Fibroblast of lung (primary cell): ENCODE measurements around the gene C8B. TPM values are rescaled to one million over a fixed set of nuclear protein-coding genes. Genes with fewer than 3 reads are reported as not detected.
A peak's percentile ranks its signal among the peaks of the same experiment; 100 is the strongest.

Experiments
- DNase-seq, 2 donors: peaks; one replicate each; pipeline versions ENCODE4 v3.0.0 to v3.0.0-alpha.2; 2010; ENCODE audit warnings: low read depth in 2 of 2
- H2AFZ ChIP-seq: 2 replicates; pipeline ENCODE4 v1.5.1; 2012; ENCODE audit warnings: low read length, control low read depth, inconsistent platforms
- H3K27ac ChIP-seq: 2 replicates; pipeline ENCODE4 v1.5.1; 2011; ENCODE audit warnings: low read length, control low read depth; ENCODE audit not compliant: insufficient read depth
- H3K27me3 ChIP-seq: 2 replicates; pipeline ENCODE4 v1.5.1; 2011; ENCODE audit warnings: mild to moderate bottlenecking, low read length; ENCODE audit not compliant: control insufficient read depth, insufficient read depth
- H3K36me3 ChIP-seq: 2 replicates; pipeline ENCODE4 v1.5.1; 2011; ENCODE audit warnings: low read length; ENCODE audit not compliant: control insufficient read depth, insufficient read depth
- H3K4me1 ChIP-seq: 2 replicates; pipeline ENCODE4 v1.5.1; 2011; ENCODE audit warnings: low read length; ENCODE audit not compliant: control insufficient read depth, insufficient read depth; ENCODE audit errors: extremely low read depth
- H3K4me2 ChIP-seq: 2 replicates; pipeline ENCODE4 v1.5.1; 2011; ENCODE audit warnings: low read length, control low read depth; ENCODE audit not compliant: insufficient read depth; ENCODE audit errors: extremely low read depth
- H3K4me3 ChIP-seq, 4 experiments: fragments of 200-600 bp in 1 of 4; sonication (generic) in 1 of 4; replicated peaks in 1 of 4; 2 replicates each; pipeline ENCODE4 v1.5.1; 2011 to 2016; ENCODE audit warnings: low read length in 4 of 4, low read depth in 3 of 4, mild to moderate bottlenecking in 3 of 4, control low read depth in 2 of 4, inconsistent platforms in 1 of 4, mixed read lengths in 1 of 4; ENCODE audit not compliant: insufficient read depth in 1 of 4; ENCODE audit errors: control extremely low read depth in 1 of 4
- H3K79me2 ChIP-seq: 2 replicates; pipeline ENCODE4 v1.5.1; 2012; ENCODE audit warnings: mild to moderate bottlenecking, low read length, inconsistent platforms; ENCODE audit not compliant: control insufficient read depth, insufficient read depth
- H3K9ac ChIP-seq: 2 replicates; pipeline ENCODE4 v1.5.1; 2011; ENCODE audit warnings: mild to moderate bottlenecking, low read length, control low read depth; ENCODE audit not compliant: insufficient read depth
- H3K9me3 ChIP-seq: 2 replicates; pipeline ENCODE4 v1.5.1; 2012; ENCODE audit warnings: low read depth, low read length; ENCODE audit not compliant: control insufficient read depth, insufficient read depth
- H4K20me1 ChIP-seq: 2 replicates; pipeline ENCODE4 v1.5.1; 2011; ENCODE audit warnings: low read length; ENCODE audit not compliant: control insufficient read depth, insufficient read depth; ENCODE audit errors: extremely low read depth
- EZH2 ChIP-seq: IDR thresholded peaks from 2 replicates; pipeline ENCODE4 v1.5.1; 2012; ENCODE audit warnings: low read length, control low read depth, mild to moderate bottlenecking; ENCODE audit errors: missing control alignments
- polyA plus RNA-seq, 2 donors: library from polyadenylated mRNA; depleted of rRNA in 1 of 2; stranded (reverse) in 1 of 2; unstranded in 1 of 2; fragments of >200 nt; gene quantifications; 2 replicates each; pipeline ENCODE4 v1.2.1, GENCODE V29; 2011 to 2012; ENCODE audit warnings: missing spikeins in 1 of 2
- total RNA-seq: library from RNA; depleted of rRNA; stranded (reverse); fragments of >200 nt; gene quantifications from 2 replicates; pipeline ENCODE4 v1.2.1, GENCODE V29; 2014
- TF ChIP-seq, protein P1 (sequence below), 2 donors: IDR thresholded peaks in 1 of 2; conservative IDR thresholded peaks in 1 of 2; 1 replicate in 1 of 2; 2 replicates in 1 of 2; pipeline ENCODE4 v1.5.1; 2011 to 2012; ENCODE audit warnings: low read length in 2 of 2, control low read depth in 1 of 2, inconsistent platforms in 1 of 2, low read depth in 1 of 2, mild to moderate bottlenecking in 1 of 2

Gene C8B
- total and polyA plus RNA-seq, 2 donors (not counting 1 experiment from before 2014, with no cell fraction given), result not detected

DNA sequence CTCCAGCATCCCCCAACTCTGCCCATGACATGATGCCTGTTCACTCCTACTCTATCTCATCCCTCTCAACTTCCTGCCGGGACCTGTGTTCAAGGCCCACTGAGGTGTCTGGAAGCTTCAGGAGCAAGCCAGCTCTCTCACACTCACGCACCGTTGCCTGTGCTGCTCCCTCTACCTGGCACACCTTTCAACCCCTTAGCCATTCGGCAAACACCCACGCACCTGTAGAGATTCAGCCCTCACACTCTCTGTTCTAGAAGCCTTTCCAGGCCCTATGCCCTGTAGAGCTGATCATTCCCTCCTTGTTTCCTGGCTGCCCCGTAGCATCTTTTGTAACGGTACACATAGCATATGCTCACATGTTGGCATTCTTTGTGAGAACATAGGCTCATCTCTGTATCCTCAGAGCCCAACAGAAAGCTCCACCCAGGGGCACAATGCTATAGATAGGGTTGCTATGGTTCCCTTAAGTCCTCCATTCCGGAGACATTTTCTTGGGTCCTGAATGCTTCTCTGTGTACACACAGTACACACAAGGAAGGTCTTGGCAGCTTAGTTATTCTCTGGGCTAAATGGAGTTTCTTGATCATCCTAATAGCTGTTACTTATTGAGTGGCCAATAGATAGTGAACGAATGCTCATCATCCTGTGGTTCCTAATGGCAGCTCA, 1.3 kb downstream of the C8B start:
- no peaks in the 10 kb centered on the region for H3K27me3 ChIP-seq
- H3K4me2 ChIP-seq, result no peak overlapping the region
- no peak for DNase-seq
- H3K9ac ChIP-seq, result no peak overlapping the region
- no peaks in the 10 kb centered on the region for H3K9me3 ChIP-seq
- no peak overlapping the region for H3K27ac ChIP-seq
- H4K20me1 ChIP-seq, result no peaks in the 10 kb centered on the region
- H3K79me2 ChIP-seq, result no peaks in the 10 kb centered on the region
- H2AFZ ChIP-seq, result no peak overlapping the region
- no peak for TF ChIP-seq EZH2
- TF ChIP-seq, protein P1, sequence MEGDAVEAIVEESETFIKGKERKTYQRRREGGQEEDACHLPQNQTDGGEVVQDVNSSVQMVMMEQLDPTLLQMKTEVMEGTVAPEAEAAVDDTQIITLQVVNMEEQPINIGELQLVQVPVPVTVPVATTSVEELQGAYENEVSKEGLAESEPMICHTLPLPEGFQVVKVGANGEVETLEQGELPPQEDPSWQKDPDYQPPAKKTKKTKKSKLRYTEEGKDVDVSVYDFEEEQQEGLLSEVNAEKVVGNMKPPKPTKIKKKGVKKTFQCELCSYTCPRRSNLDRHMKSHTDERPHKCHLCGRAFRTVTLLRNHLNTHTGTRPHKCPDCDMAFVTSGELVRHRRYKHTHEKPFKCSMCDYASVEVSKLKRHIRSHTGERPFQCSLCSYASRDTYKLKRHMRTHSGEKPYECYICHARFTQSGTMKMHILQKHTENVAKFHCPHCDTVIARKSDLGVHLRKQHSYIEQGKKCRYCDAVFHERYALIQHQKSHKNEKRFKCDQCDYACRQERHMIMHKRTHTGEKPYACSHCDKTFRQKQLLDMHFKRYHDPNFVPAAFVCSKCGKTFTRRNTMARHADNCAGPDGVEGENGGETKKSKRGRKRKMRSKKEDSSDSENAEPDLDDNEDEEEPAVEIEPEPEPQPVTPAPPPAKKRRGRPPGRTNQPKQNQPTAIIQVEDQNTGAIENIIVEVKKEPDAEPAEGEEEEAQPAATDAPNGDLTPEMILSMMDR (conservative IDR thresholded peaks at IDR 0.05 in 1 of 2, IDR thresholded peaks at IDR 0.05 in 1 of 2; ENCODE audit: low read depth in 1 of 2, low read length in 2 of 2), result no peak
- H3K36me3 ChIP-seq, result no peaks in the 10 kb centered on the region
- H3K4me3 ChIP-seq, result no peak overlapping the region
- H3K4me1 ChIP-seq, result no peaks in the 10 kb centered on the region

DNA sequence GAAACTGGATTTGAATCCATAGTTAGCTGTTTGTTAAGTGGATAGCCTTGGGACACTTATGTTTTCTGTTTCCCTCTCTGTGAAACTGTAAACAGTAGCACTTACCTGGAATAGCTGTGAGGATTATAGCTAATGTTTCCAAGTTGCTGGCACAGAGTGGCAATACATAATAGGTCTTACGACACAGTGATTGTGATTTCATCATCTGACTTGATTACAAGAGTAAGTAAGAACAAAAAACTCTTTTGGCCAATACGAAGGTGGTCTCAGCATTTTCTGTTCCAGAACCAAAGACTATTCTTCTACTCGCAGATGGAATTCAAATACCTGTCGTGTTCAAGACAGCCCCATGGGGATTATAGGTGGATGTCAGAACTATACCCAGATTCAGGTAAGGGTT, 2.1 kb downstream of the C8B start:
- peak in 1 of 2 donors; percentile 24 for DNase-seq
- Histone ChIP-seq H3K4me2 (no peak overlapping the region), H3K4me3 (no peak overlapping the region), H3K79me2 (no peaks in the 10 kb centered on the region), H4K20me1 (no peaks in the 10 kb centered on the region), H3K27ac (no peak overlapping the region), H3K9me3 (no peaks in the 10 kb centered on the region), H3K27me3 (no peaks in the 10 kb centered on the region), H3K36me3 (no peaks in the 10 kb centered on the region), H3K4me1 (no peaks in the 10 kb centered on the region), H2AFZ (no peak overlapping the region), H3K9ac (no peak overlapping the region)
- TF ChIP-seq, protein P1 (conservative IDR thresholded peaks at IDR 0.05 in 1 of 2, IDR thresholded peaks at IDR 0.05 in 1 of 2; ENCODE audit: low read depth in 1 of 2, low read length in 2 of 2), result no peak
- TF ChIP-seq EZH2, result no peak

DNA sequence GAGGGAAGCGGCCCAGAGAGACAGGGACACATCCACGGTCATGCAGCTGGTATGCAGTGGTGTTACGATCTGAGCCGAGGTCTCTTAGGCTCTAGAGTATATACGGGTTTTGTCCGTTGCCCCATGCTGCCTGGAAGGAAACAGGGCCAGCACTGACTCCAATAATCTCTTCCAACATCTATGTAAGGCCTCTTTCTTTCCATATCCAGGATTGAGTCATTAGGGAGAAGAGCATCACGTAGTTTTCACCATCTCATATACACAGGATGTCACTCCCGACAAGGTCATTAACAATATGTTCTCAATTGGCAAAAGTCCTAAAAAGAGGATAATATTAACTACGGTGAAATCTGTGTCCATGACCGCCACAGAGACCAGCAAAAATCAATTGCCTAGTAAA, 4.4 kb downstream of the C8B start:
- Histone ChIP-seq H2AFZ (no peak overlapping the region), H3K27ac (no peak overlapping the region), H3K4me2 (no peak overlapping the region), H3K79me2 (no peaks in the 10 kb centered on the region), H3K9me3 (no peaks in the 10 kb centered on the region), H3K9ac (no peak overlapping the region), H3K36me3 (no peaks in the 10 kb centered on the region), H3K27me3 (no peaks in the 10 kb centered on the region), H4K20me1 (no peaks in the 10 kb centered on the region), H3K4me1 (no peaks in the 10 kb centered on the region), H3K4me3 (no peak overlapping the region)
- TF ChIP-seq, protein P1 (conservative IDR thresholded peaks at IDR 0.05 in 1 of 2, IDR thresholded peaks at IDR 0.05 in 1 of 2; ENCODE audit: low read depth in 1 of 2, low read length in 2 of 2), result no peak
- no peak for TF ChIP-seq EZH2
- no peak for DNase-seq
